DND-41 (cell line): Measurements from ENCODE around the gene CCDC85A.

Experiments
- ATAC-seq: fragments of 200-7000 bp; cut with Tn5 transposase; 3 replicates; pipeline ENCODE4 v1.9.1; 2021; ENCODE audit warnings: low read depth; ENCODE audit not compliant: insufficient read depth
- DNase-seq: peaks from one replicate; pipeline ENCODE4 v3.0.0-alpha.2; 2020
- H2AFZ ChIP-seq: 2 replicates; pipeline ENCODE4 v1.6.0; 2012; ENCODE audit warnings: low read depth, low read length
- H3K27ac ChIP-seq: 2 replicates; pipeline ENCODE4 v1.5.1; 2012; ENCODE audit warnings: low read length, inconsistent platforms
- H3K27me3 ChIP-seq: fragments of 200-600 bp; sonication (generic); 2 replicates; pipeline ENCODE4 v1.6.0; 2012; ENCODE audit warnings: low read length, mild to moderate bottlenecking, inconsistent platforms; ENCODE audit not compliant: insufficient read depth, poor library complexity
- H3K36me3 ChIP-seq: 2 replicates; pipeline ENCODE4 v1.5.1; 2012; ENCODE audit warnings: low read length, inconsistent platforms; ENCODE audit not compliant: insufficient read depth
- H3K4me1 ChIP-seq: 2 replicates; pipeline ENCODE4 v1.5.1; 2012; ENCODE audit warnings: mild to moderate bottlenecking, low read length; ENCODE audit not compliant: insufficient read depth
- H3K4me2 ChIP-seq: 2 replicates; pipeline ENCODE4 v1.6.0; 2012; ENCODE audit warnings: mild to moderate bottlenecking, moderate library complexity, low read length, inconsistent platforms; ENCODE audit not compliant: insufficient read depth
- H3K4me3 ChIP-seq, 2 experiments: fragments of 200-600 bp in 1 of 2; shearing (Covaris generic) in 1 of 2; 2 replicates each; pipeline ENCODE4 v1.5.1; 2012 to 2016; ENCODE audit warnings: inconsistent platforms in 2 of 2, low read length in 2 of 2, mild to moderate bottlenecking in 2 of 2, low read depth in 1 of 2, moderate library complexity in 1 of 2
- H3K79me2 ChIP-seq: 2 replicates; pipeline ENCODE4 v1.6.0; 2012; ENCODE audit warnings: low read length, inconsistent platforms; ENCODE audit not compliant: insufficient read depth
- H3K9ac ChIP-seq: 2 replicates; pipeline ENCODE4 v1.6.0; 2012; ENCODE audit warnings: low read depth, mild to moderate bottlenecking, inconsistent platforms, low read length, moderate library complexity
- H3K9me3 ChIP-seq: 2 replicates; pipeline ENCODE4 v1.5.1; 2012; ENCODE audit warnings: low read length, moderate library complexity, mild to moderate bottlenecking, inconsistent platforms; ENCODE audit not compliant: insufficient read depth, severe bottlenecking
- H4K20me1 ChIP-seq: 2 replicates; pipeline ENCODE4 v1.6.0; 2012; ENCODE audit warnings: low read length; ENCODE audit not compliant: insufficient read depth
- CTCF ChIP-seq: IDR thresholded peaks from 2 replicates; pipeline ENCODE4 v1.5.1; 2012; ENCODE audit warnings: borderline replicate concordance, low read length, moderate library complexity, mild to moderate bottlenecking; ENCODE audit not compliant: poor library complexity, severe bottlenecking; ENCODE audit errors: extremely low read depth
- EZH2 ChIP-seq: IDR thresholded peaks from 3 replicates; pipeline ENCODE4 v1.6.1; 2012; ENCODE audit warnings: borderline replicate concordance, low read depth, mild to moderate bottlenecking, moderate library complexity, low read length, inconsistent platforms; ENCODE audit not compliant: severe bottlenecking

CCDC85A gene

GRCh38 chr2:56316011-56316410 lies 132.2 kb downstream of the CCDC85A start:
- DNase-seq: no peak
- ATAC-seq: no peak
- no peaks in the 10 kb centered on the region for H4K20me1 ChIP-seq
- H2AFZ ChIP-seq: no peak overlapping the region
- H3K4me2 ChIP-seq: no peak overlapping the region
- H3K9me3 ChIP-seq: no peaks in the 10 kb centered on the region
- H3K9ac ChIP-seq: no peak overlapping the region
- no peaks in the 10 kb centered on the region for H3K79me2 ChIP-seq
- no peak overlapping the region for H3K27ac ChIP-seq
- H3K36me3 ChIP-seq: no peaks in the 10 kb centered on the region
- no peak for TF ChIP-seq CTCF
- TF ChIP-seq EZH2: no peak
- no peaks in the 10 kb centered on the region for H3K27me3 ChIP-seq
- H3K4me3 ChIP-seq: no peak overlapping the region
- no peaks in the 10 kb centered on the region for H3K4me1 ChIP-seq

- H4K20me1 ChIP-seq: no peaks in the 10 kb centered on the region
- no peak overlapping the region for H3K4me2 ChIP-seq
- no peaks in the 10 kb centered on the region for H3K36me3 ChIP-seq
- no peaks in the 10 kb centered on the region for H3K27me3 ChIP-seq
- H3K9me3 ChIP-seq: no peaks in the 10 kb centered on the region
- DNase-seq (no peak), ATAC-seq (no peak)
- H3K4me3 ChIP-seq: no peak overlapping the region
- no peak overlapping the region for H2AFZ ChIP-seq
- no peak overlapping the region for H3K9ac ChIP-seq
- no peaks in the 10 kb centered on the region for H3K79me2 ChIP-seq
- H3K4me1 ChIP-seq: no peaks in the 10 kb centered on the region
- H3K27ac ChIP-seq: no peak overlapping the region
- no peak for TF ChIP-seq EZH2
- TF ChIP-seq CTCF: no peak
These were observed 134.4 kb downstream of the CCDC85A start for GRCh38 chr2:56318147-56318546.

GRCh38 chr2:56325661-56326345 lies 142.0 kb downstream of the CCDC85A start:
- Histone ChIP-seq H3K79me2 (no peaks in the 10 kb centered on the region), H3K36me3 (no peaks in the 10 kb centered on the region), H3K4me2 (no peak overlapping the region), H3K9ac (no peak overlapping the region), H3K4me3 (no peak overlapping the region), H3K9me3 (no peaks in the 10 kb centered on the region), H4K20me1 (no peaks in the 10 kb centered on the region), H3K27me3 (no peaks in the 10 kb centered on the region), H3K27ac (no peak overlapping the region), H3K4me1 (no peaks in the 10 kb centered on the region), H2AFZ (no peak overlapping the region)
- TF ChIP-seq EZH2 (no peak), CTCF (no peak)
- no peak for DNase-seq
- no peak for ATAC-seq

- H3K27ac ChIP-seq: no peak overlapping the region
- H3K27me3 ChIP-seq: no peaks in the 10 kb centered on the region
- H3K36me3 ChIP-seq: no peaks in the 10 kb centered on the region
- H2AFZ ChIP-seq: no peak overlapping the region
- H3K4me2 ChIP-seq: no peak overlapping the region
- ATAC-seq (no peak), DNase-seq (no peak)
- H3K79me2 ChIP-seq: no peaks in the 10 kb centered on the region
- H3K4me3 ChIP-seq: no peak overlapping the region
- H4K20me1 ChIP-seq: no peaks in the 10 kb centered on the region
- H3K9ac ChIP-seq: no peak overlapping the region
- no peak for TF ChIP-seq EZH2
- TF ChIP-seq CTCF: no peak
- no peaks in the 10 kb centered on the region for H3K4me1 ChIP-seq
- no peaks in the 10 kb centered on the region for H3K9me3 ChIP-seq
These were observed 142.6 kb downstream of the CCDC85A start for GRCh38 chr2:56326346-56326741.
